Measurements from ENCODE around the gene OTUD5. TPM values are rescaled to one million over a fixed set of nuclear protein-coding genes. Genes with fewer than 3 reads are reported as not detected.
"Not testable (repeated sequence)": the region's sequence is repeated elsewhere in the genome, so short reads cannot be mapped to it uniquely, and the experiment has no call there.

Gene OTUD5, protein sequence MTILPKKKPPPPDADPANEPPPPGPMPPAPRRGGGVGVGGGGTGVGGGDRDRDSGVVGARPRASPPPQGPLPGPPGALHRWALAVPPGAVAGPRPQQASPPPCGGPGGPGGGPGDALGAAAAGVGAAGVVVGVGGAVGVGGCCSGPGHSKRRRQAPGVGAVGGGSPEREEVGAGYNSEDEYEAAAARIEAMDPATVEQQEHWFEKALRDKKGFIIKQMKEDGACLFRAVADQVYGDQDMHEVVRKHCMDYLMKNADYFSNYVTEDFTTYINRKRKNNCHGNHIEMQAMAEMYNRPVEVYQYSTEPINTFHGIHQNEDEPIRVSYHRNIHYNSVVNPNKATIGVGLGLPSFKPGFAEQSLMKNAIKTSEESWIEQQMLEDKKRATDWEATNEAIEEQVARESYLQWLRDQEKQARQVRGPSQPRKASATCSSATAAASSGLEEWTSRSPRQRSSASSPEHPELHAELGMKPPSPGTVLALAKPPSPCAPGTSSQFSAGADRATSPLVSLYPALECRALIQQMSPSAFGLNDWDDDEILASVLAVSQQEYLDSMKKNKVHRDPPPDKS
- 40.0 TPM for total RNA-seq
- long read RNA-seq, partial matches to known transcripts = 9 of 18 reads
- long read RNA-seq, other reads (novel, unspliced or antisense) = 5 of 18 reads

- no peak for DNase-seq (ENCODE audit: low spot score)
These were observed at the start of gene OTUD5 for GRCh38 chrX:48957477-48957826. Gene OTUD5, minus strand, starts transcription at chrX:48957607. Its CDS starts 37 bp downstream, at chrX:48957570.

DNA sequence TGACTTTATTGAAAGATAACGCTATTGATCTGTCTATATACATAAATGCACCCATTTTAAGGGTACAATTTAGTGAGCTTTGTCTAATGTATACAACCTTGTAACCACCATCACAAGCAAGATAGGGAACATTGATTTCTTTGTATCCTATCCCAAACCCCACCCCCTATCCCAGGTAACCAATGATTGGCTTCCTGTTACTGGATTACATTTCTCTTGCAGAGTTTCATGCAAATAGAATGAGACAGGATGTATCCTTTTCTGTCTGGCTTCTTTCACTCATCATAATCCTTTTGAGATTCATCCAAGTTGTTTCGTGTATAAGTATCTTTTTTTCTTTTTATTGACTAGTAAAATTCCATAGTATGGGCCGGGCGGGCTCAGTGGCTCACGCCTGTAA lies 46.3 kb upstream of the OTUD5 start:
- DNase-seq (ENCODE audit: low spot score) = no peak

- DNase-seq (ENCODE audit: low spot score) = no peak
These were observed 44.9 kb upstream of the OTUD5 start, which contains the start of gene GRIPAP1 for GRCh38 chrX:49002091-49002935. Gene GRIPAP1, minus strand, starts transcription at chrX:49002264. Its CDS starts 35 bp downstream, at chrX:49002229.

DNA sequence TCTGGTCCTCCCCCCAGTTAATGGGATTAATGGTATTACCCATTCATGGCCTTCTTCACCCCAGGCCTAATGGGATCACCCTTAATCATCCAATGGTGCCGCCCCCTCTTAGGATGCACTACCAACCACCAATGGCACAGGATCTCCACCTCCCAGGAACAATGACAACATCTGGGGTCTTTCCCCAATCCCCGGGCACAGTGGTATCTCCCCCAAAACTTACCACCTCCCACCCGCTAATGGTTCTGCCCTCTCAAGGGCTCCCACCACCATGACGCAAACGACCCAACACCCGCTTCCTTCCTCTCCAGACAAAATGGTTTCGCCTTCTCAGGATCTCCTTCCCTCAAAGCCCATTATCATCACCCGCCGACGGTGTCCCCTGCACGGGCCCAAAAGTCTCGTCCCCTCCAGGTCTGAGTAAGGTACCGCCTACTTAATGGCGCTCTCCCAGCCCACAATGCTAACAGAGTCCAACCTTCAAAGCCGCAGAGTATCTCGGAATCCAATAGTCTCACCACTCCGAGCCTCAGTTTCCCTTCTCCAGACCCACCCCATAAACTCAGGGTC lies 44.2 kb upstream of the OTUD5 start:
- DNase-seq (ENCODE audit: low spot score) = no peak

DNA sequence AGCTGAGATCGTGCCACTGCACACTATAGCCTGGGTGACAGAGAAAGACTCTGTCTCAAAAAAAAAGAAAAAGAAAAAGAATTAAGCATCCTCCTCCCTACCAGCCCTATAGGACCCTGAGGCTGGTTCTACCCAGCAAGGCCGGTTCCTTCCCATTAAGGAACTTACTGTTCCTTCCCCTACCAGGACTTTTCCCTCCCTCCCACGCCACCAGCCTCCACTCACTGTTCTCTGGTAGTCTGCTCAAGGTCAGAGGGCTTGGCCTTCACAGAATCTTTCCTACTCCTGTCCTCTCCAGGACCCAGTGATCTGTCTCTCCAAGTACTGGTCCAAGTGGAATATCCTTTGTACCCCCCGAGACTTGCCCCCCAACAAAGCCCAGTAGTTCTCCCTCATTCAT lies 43.2 kb upstream of the OTUD5 start:
- no peak for DNase-seq (ENCODE audit: low spot score)

DNA sequence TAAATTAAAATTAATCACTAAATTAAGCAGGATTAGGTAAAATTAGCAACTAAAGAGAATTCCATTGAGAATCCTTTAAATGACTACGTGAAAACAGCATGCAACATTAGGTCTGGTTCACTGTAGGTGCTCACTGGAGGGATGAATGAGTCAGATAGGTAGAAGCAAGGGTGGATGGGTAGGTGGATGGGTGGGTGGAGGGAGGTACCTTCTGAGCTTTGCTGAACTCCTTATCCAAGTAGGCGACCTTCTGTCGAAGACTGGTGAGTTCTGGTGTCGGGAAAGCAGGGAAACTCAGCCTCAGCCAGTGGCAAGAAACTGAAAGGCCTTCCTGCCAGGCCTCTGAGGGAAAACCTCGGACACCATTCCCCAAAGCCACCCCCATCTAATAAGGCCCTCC lies 41.6 kb upstream of the OTUD5 start:
- DNase-seq (ENCODE audit: low spot score) = no peak

DNA sequence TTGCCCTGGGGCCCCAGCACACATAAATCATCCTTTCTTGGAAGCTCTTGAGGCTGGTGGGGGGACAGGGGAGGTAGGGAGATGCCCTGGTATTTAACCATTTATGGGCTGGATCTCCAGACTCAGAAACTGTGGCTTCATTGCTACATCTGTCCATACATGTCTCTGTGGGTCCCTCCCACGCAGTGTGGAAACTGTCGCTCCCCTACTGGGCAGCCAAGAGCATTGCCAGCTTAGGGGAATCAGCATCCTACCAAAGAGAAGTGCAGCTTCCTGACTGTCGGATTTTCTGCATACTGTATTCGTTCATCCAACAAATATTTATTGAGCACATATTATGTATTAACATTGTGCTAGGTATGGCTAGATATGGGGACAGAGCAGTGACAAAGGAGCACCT lies 41.0 kb upstream of the OTUD5 start:
- DNase-seq (ENCODE audit: low spot score) = no peak

DNA sequence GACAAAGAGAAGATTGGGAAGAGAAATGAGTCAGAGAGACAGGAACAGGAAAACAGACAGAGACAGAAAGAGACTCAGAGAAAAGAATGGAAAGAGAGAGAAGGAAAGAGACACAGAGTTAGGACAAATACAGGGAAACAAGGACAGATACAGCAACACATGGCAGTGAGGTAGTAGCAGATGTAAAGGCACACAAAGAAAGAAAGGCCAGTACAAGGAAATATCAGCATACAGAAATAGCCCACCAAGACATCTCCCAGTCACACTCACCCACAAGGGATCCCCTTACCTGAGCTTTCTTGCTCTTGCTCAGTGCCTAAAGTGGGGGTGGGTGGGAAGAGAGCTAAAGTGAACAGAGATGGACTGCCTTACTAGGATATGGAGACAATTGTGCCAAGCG lies 40.5 kb upstream of the OTUD5 start:
- DNase-seq (ENCODE audit: low spot score) = no peak

DNA sequence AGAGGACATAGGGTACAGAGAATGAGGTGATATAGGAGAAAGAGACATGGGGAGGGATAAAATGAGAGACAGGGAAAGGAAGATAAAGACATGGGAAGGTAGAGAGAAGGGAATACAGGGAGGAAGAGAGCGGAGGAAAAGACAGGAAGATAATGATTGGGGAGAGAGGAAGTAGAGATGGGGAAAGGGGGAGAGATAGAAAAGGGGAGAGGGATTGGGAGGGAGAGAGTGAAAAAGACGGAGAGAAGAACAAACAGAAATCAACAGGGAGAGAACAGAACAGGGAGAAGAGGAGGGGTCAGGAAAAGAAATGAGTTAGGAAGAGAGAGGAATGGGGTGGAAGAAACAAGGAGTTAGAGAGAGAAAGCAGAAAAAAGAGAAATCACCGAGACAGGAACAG lies 40.0 kb upstream of the OTUD5 start:
- DNase-seq (ENCODE audit: low spot score) = no peak

- no peak for DNase-seq (ENCODE audit: low spot score)
These were observed 39.6 kb upstream of the OTUD5 start for GRCh38 chrX:48996969-48997368.

DNA sequence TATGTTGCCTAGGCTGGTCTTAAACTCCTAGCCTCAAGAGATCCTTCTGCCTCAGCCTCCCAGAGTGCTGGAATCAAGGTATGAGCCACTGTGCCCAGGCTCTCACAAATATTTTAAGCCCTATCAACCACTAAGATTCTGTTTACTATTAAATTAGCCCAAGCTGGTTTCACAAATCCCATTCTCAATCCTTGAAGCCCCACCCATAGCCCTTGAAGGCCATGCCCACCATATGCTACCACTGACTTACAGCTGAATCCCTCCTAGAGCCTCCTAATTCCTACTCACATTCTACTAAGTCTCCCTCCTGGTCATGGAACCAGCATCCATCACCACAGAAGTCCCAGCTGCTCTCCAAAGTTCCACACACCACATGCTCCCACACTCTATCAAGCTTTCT lies 34.9 kb upstream of the OTUD5 start:
- no peak for DNase-seq (ENCODE audit: low spot score)

- DNase-seq (ENCODE audit: low spot score) = no peak
These were observed 32.1 kb upstream of the OTUD5 start for GRCh38 chrX:48989483-48989882.

- no peak for DNase-seq (ENCODE audit: low spot score)
These were observed 26.5 kb upstream of the OTUD5 start for GRCh38 chrX:48983896-48984295.

- no peak for DNase-seq (ENCODE audit: low spot score)
These were observed 25.7 kb upstream of the OTUD5 start for GRCh38 chrX:48983081-48983480.

DNA sequence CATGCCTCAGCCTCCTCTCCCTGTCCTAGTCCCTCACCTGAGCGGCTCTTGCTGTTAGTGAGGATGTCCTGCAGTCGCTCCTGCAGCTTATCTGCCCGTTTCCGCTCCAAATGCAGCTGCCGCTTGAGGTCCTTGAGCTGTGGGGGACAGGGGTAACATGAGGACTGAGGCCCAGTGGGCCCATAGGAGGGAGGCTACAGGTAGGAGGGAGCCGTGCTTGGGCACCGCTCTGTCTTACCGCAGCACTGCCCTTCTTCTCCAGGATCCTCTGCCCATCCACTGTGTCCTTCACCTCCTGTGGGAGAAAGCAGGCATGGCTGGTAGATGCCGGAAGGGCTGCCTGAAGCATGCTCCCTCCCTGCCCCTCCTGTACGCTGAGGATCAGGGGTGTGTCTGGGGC lies 23.8 kb upstream of the OTUD5 start:
- no peak for DNase-seq (ENCODE audit: low spot score)

DNA sequence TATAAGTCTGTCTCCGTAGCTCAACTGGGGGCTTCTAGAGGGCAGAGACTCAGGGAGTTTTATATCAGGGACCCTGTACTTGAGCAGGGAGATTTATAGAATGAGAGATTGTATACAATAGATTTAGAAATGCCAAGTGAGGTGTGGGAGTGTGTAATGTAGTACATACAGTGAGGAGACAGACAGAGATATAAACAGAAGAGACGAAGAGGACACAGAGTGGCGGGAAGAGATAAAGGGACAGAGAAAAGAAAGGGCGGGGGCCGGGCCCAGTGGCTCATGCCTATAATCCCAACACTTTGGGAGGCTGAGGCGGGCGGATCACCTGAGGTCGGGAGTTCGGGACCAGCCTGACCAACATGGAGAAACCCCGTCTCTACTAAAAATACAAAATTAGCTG lies 22.9 kb upstream of the OTUD5 start:
- DNase-seq (ENCODE audit: low spot score) = not testable (repeated sequence)

DNA sequence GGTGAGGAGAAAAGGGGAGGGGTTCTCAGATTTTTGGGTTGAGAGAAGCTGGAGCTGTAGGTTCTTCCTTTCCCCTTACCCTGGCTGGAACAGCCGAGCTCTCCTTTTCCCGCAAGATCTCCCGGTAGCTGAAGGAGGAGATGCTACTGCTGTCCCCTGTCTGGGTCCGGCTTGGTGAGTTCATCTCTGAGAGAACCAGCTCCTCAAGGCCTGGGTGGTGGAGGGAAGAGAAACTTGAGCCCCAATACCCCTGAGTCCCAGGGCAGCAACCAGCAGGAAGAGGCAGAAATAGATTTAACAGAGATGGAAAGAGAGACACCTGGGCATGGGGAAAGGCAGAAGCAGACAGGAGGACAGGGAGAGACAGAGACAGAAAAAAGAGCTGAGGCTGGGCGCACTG lies 20.8 kb upstream of the OTUD5 start:
- no peak for DNase-seq (ENCODE audit: low spot score)

GRCh38 chrX:48976086-48976485 lies 18.7 kb upstream of the OTUD5 start:
- DNase-seq (ENCODE audit: low spot score) = no peak

- no peak for DNase-seq (ENCODE audit: low spot score)
These were observed 18.1 kb upstream of the OTUD5 start for GRCh38 chrX:48975541-48975940.

DNA sequence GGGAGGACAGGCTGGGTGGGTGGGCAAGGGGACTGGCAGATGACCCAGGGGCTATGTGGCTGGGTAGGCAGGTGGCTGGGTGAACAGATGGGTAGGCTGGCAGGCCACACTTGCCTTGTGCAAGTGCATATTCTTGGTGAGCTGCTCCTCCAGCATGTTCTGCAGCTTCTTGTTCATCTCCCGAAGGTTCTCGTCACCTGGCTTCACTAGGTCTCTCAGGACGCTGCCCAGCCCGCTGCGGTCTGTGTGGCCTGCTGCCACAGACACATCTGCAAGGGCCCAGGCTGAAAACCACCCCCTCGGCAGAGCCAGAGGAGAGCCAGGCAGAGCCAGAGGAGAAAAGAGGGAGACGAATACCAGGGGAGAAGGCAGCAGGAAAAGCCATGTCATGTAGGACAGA lies 17.6 kb upstream of the OTUD5 start:
- DNase-seq (ENCODE audit: low spot score) = no peak

DNA sequence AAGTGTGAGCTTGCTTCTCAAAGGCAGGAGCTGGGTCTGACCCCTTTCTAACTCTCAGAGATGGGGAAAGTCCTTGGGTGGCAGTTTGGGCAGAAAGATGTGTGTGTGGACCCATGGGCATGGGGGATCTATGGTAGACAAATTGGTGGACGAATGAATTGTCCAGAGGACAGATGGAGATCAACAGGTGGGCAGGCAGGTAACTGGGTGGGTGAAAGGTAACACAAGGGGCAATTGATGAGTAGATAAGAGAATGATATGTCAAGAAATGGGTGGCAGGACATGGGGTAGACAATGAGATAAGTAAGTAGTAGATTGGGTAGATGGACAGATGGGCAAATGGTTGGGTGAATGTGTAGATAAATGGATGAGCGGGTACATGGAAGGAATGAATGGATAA lies 17.2 kb upstream of the OTUD5 start:
- DNase-seq (ENCODE audit: low spot score) = no peak

GRCh38 chrX:48974033-48974432 lies 16.6 kb upstream of the OTUD5 start:
- DNase-seq (ENCODE audit: low spot score) = no peak
